GM18520 (cell line): ENCODE measurements around the gene AKR1C2.
"Not testable (repeated sequence)": the region's sequence is repeated elsewhere in the genome, so short reads cannot be mapped to it uniquely, and the experiment has no call there.

ENCODE experiments used
- ATAC-seq: cut with Tn5 transposase; IDR thresholded peaks from one replicate; pipeline ENCODE4 v1.9.1; 2021; ENCODE audit not compliant: unreplicated experiment

The AKR1C2 gene

GRCh38 chr10:5003127-5004029, at the start of gene AKR1C2:
Gene AKR1C2, minus strand, starts transcription at chr10:5003857. Its CDS starts 22 bp downstream, at chr10:5003835.
- not testable (repeated sequence) for ATAC-seq

GRCh38 chr10:5052951-5053500, 49.4 kb upstream of the AKR1C2 start:
- ATAC-seq: not testable (repeated sequence)

GRCh38 chr10:5047912-5048628, 44.4 kb upstream of the AKR1C2 start:
- ATAC-seq: no peak

DNA sequence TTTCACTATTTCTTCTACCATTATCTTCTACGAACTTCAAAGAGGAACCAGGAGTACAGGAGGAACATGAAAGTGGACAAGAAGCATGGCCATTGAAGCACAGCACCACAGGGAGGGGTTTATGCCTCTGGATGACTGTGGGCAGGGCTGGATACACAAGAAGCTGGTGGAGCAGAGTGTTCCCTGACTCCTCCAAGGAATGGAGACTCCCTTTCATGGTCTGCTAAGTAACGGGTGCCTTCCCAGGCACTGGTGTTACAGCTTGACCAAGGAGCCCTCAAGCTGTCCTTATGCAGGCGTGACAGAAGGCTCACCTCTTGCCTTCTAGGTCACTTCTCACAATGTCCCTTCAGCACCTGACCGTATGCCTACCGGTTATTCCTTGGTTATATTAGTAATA, 43.4 kb upstream of the AKR1C2 start:
- not testable (repeated sequence) for ATAC-seq

GRCh38 chr10:5046410-5046809, 42.8 kb upstream of the AKR1C2 start:
- no peak for ATAC-seq

DNA sequence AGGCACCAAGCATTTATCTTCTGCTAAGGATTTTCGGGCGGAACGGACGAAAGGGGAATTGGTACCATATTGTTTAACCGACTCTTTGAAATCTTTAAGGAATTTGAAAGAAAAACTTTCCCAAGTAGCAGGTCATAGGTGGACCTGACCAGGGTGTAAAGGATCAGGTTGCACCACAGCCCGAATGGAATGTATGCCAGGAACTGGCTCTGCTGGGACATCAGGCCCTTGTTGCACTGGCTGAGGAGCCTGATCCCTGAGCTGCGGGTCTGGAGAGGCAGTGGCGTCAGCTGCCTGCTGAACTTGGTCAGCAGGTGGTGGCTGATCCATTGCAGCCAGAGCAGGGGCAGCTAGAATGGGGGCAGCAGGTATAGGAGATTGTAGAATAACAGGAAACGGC, 41.4 kb upstream of the AKR1C2 start:
- no peak for ATAC-seq

DNA sequence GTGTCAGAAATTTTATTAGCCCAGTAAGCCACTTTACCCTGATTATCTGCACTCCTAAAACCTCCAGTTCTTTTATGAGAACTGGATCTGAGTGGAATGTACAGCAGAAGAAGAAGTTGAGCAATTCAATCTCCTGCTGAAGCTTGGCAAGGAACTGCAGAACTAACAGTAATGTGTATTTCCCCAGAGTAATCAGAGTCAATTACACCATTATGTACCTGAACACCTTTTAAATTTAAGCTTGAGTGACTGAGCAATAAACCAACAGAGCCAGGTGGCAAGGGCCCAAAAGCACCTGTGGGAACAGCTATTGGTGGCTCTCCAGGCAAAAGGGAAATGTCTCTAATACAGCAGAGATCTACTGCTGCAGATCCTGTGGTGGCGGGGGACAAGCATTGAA, 40.1 kb upstream of the AKR1C2 start:
- ATAC-seq: no peak

GRCh38 chr10:5042922-5043321, 39.3 kb upstream of the AKR1C2 start:
- ATAC-seq: no peak

- no peak for ATAC-seq
These were observed 37.9 kb upstream of the AKR1C2 start for GRCh38 chr10:5041471-5042023.

- no peak for ATAC-seq
These were observed 37.3 kb upstream of the AKR1C2 start for GRCh38 chr10:5040781-5041470.

- ATAC-seq: no peak
These were observed 36.5 kb upstream of the AKR1C2 start for GRCh38 chr10:5040010-5040673.

GRCh38 chr10:5038733-5039132, 35.1 kb upstream of the AKR1C2 start:
- ATAC-seq: no peak

GRCh38 chr10:5038101-5038500, 34.4 kb upstream of the AKR1C2 start:
- no peak for ATAC-seq

- no peak for ATAC-seq
These were observed 32.9 kb upstream of the AKR1C2 start for GRCh38 chr10:5036511-5036910.

DNA sequence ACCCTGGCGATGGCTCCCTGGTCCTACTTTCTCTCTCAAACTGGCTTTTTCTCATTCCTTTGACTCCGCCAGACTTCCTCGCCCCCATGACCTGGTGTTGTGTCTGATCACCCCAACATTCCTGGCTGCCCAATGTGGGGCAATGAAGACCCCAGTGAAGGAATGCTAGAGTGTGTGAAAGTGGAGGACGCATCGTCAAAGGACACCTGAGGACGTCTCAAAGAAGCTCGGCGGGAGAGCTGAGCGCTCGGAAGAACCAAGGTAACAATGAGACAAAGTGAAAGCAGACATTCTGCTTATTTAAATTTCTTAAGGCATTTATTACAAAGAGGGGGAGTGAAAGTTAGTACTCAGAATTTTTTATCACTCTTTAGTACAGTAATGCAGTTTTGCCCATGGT, 31.7 kb upstream of the AKR1C2 start:
- no peak for ATAC-seq

DNA sequence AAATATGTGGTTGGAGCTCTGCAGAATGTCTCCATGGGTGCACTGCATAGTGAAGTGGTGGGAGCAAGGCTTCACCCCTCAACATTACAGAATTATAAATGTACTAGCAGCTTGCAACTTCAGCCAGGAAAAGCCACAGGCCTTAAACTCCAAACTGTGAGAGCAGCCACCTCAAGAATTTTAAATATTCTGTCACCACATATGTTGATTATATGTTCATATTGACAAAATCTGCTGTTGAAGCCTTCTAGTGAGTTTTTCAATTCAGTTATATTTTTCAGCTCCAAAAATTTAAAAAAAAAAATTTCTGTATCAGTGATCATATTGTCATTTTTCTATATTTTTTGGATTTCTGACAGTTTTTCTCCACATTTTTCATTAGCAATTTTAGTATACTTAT, 30.9 kb upstream of the AKR1C2 start:
- no peak for ATAC-seq

DNA sequence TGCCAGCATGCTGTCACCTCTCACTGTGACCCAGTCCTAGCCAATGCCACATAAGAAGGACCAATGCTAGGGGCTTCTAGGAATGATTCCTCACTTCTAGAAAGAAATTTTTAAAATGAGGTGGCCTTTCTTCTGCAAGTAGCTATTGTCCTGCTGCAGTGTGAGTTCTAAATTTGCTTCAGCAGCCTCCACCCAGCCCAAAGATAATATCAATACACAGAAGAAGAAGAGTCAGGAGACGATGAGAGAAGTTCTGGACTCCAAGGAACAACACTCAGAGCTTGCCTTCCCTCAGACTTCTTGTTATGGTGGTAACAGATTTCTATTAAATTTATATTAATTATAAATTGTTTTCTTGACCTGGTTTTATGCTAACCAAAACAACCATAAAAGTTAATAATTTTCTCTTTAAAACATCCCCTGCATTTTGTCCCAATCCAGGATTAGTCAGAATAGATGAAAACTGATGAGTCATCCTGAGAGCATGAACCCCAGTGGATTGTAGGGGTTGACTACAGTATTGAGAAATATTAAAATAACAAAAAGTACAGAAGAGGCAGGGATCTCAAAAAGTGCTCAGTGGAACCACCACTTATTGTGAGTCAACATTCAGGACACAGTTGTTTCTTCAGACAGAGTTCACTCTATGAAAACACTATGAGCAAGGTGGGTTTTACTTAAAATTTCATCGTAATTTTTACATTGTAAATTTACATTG, 29.6 kb upstream of the AKR1C2 start:
- ATAC-seq: no peak

- ATAC-seq: not testable (repeated sequence)
These were observed 28.8 kb upstream of the AKR1C2 start for GRCh38 chr10:5032444-5032843.

- not testable (repeated sequence) for ATAC-seq
These were observed 27.9 kb upstream of the AKR1C2 start for GRCh38 chr10:5031588-5031987.

DNA sequence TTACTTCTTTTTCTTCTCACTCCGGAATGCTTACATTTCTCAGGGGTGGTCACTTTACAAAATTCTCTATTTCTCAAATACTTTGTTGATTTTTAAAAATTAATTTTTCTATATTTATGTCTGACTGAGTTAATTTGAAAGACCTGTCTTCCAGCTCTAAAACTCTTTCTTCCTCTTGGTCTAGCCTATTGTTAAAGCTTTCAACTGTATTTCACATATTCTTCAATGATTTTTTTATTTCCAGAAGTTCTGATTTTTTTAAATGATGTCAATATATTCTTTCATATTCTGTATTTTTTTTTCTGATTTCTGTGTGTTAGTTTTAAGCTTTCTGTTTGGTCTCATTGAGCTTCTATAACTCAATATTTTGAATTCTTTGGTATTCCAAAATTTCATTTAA, 27.3 kb upstream of the AKR1C2 start:
- ATAC-seq: no peak
